ENCODE measurements around the gene SPATA46. TPM values are rescaled to one million over a fixed set of nuclear protein-coding genes. Genes with fewer than 3 reads are reported as not detected.

SPATA46 gene
- total RNA-seq, 1 experiment from 2014 or later = not detected

DNA sequence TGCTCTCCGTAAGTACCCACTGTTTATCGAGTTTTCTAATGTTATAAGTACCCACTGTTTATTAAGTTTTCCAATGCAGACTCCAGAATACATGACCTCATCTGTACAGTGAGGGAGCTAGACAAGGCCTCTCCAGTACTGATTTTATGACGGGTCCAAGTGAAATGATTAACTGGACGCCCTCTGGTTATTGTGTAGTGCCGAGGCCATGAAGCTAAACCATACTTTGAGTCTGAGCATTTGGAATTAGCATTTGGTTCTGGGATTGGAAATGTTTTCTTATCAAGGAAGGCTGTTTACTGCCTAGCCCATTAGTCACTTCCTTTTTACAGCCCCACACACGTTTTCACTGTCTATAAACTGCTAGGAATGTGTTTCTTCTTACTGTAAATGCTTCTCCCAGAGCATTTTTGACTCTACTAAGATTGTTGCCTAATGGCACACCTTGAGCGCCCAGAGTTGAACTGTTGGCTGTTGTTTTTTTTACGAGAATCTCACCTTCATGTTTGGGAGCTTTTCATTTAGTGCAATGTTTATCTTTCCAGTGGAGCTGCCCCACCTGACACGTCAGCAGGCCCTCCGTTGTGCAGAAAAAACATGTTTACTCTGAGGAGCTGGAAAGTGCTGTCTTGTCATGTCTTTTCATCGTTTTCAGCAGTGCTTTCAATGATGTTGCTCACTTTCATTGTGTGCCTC, 26.9 kb downstream of the SPATA46 start:
- CTCF ChIA-PET = interaction anchor here (0.7 to 1.0 kb wide), 2 partner anchors 31 to 294 kb away, joined by 3 read pairs; partner anchors contain the start of gene C1orf226
- H3K4me1 Mint-ChIP-seq (ENCODE audit: low read depth, unreplicated experiment) = peaks cover 51% of the 10 kb centered on the region
- peak; percentile 17 for DNase-seq
- no peaks in the 10 kb centered on the region for H3K9me3 Mint-ChIP-seq (ENCODE audit: low read depth, unreplicated experiment)
- peaks cover 5% of the 10 kb centered on the region for H3K36me3 Mint-ChIP-seq (ENCODE audit: insufficient read depth, unreplicated experiment)
- H3K27ac Mint-ChIP-seq (ENCODE audit: unreplicated experiment) = peak overlapping the region; percentile 45
- H3K27me3 Mint-ChIP-seq (ENCODE audit: unreplicated experiment) = no peaks in the 10 kb centered on the region
- TF ChIP-seq CTCF (IDR thresholded peaks at IDR 0.05; ENCODE audit: unreplicated experiment) = no peak
- H3K4me3 Mint-ChIP-seq (ENCODE audit: low read depth, unreplicated experiment) = peak overlapping the region; percentile 7
- intact Hi-C loops (cut with micrococcal nuclease; ENCODE audit: unreplicated experiment) = loop anchor here (5.0 to 10.0 kb wide), 2 partner anchors 62 to 155 kb away; no protein-coding TSS in a partner anchor
- BruUV-seq (replicated peaks) = no TSS peak

DNA sequence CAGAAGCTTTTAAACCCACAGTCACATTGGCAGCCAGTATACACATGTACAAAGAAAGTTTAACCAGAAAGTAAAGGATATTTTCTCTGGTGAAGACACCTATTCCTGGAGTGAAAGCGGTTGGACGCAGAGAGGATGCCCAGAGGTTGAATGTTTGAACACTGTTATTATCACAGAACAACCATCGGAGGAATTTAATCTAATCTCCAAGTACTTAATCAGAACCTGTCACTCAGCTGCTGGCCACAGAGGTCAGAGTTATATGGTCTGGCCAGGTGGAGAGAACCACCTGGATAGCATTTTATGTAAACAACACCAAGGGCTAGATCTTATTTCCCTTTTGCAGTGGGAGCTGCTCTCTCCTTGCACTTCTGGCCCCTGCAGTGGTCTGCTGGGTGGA, 29.4 kb downstream of the SPATA46 start:
- Mint-ChIP-seq H3K4me1 (ENCODE audit: low read depth, unreplicated experiment) (peaks cover 51% of the 10 kb centered on the region), H3K36me3 (ENCODE audit: insufficient read depth, unreplicated experiment) (no peaks in the 10 kb centered on the region), H3K9me3 (ENCODE audit: low read depth, unreplicated experiment) (no peaks in the 10 kb centered on the region), H3K27ac (ENCODE audit: unreplicated experiment) (no peak overlapping the region), H3K27me3 (ENCODE audit: unreplicated experiment) (no peaks in the 10 kb centered on the region), H3K4me3 (ENCODE audit: low read depth, unreplicated experiment) (no peak overlapping the region)
- CTCF ChIA-PET = interaction anchor here (0.7 to 1.4 kb wide), 3 partner anchors 9 to 43 kb away, joined by 4 read pairs; no protein-coding TSS in a partner anchor
- no peak for TF ChIP-seq CTCF (IDR thresholded peaks at IDR 0.05; ENCODE audit: unreplicated experiment)
- intact Hi-C loops (cut with micrococcal nuclease; ENCODE audit: unreplicated experiment) = loop anchor here (2.0 to 5.0 kb wide), 2 partner anchors 60 to 290 kb away; no protein-coding TSS in a partner anchor
- DNase-seq = peak; percentile 13
- no TSS peak for BruUV-seq (replicated peaks)

DNA sequence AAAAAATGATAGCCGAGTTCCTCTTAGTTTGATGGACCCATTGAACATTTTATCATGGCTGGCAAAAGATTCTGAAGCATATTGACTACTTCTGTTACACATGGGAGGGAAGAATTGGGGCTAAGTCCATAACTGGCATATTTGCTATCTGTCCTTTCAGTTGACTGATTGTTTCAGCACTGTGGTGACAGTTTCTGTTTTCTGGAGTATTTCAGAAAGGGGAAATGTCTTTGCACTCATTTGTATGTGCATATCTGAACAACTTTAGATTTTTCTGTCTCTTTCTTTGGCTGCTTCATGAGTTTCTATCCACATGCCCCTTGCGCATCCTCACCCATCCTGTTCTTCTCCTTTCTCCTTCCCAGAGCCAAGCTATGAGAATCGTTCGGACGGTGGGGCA, 33.2 kb downstream of the SPATA46 start:
- Mint-ChIP-seq H3K27me3 (ENCODE audit: unreplicated experiment) (no peaks in the 10 kb centered on the region), H3K4me1 (ENCODE audit: low read depth, unreplicated experiment) (peaks cover 18% of the 10 kb centered on the region), H3K4me3 (ENCODE audit: low read depth, unreplicated experiment) (no peak overlapping the region), H3K9me3 (ENCODE audit: low read depth, unreplicated experiment) (no peaks in the 10 kb centered on the region), H3K36me3 (ENCODE audit: insufficient read depth, unreplicated experiment) (no peaks in the 10 kb centered on the region), H3K27ac (ENCODE audit: unreplicated experiment) (no peak overlapping the region)
- no peak for TF ChIP-seq CTCF (IDR thresholded peaks at IDR 0.05; ENCODE audit: unreplicated experiment)
- BruUV-seq (replicated peaks) = no TSS peak
- DNase-seq = no peak
- intact Hi-C loops (cut with micrococcal nuclease; ENCODE audit: unreplicated experiment) = no loop called here
- CTCF ChIA-PET = no interaction called here

- no peak overlapping the region for H3K27ac Mint-ChIP-seq (ENCODE audit: unreplicated experiment)
- no peaks in the 10 kb centered on the region for H3K27me3 Mint-ChIP-seq (ENCODE audit: unreplicated experiment)
- H3K9me3 Mint-ChIP-seq (ENCODE audit: low read depth, unreplicated experiment) = no peaks in the 10 kb centered on the region
- H3K4me1 Mint-ChIP-seq (ENCODE audit: low read depth, unreplicated experiment) = peaks cover 9% of the 10 kb centered on the region
- H3K36me3 Mint-ChIP-seq (ENCODE audit: insufficient read depth, unreplicated experiment) = no peaks in the 10 kb centered on the region
- H3K4me3 Mint-ChIP-seq (ENCODE audit: low read depth, unreplicated experiment) = no peak overlapping the region
- no peak for DNase-seq
- BruUV-seq (replicated peaks) = no TSS peak
- TF ChIP-seq CTCF (IDR thresholded peaks at IDR 0.05; ENCODE audit: unreplicated experiment) = no peak
- CTCF ChIA-PET = no interaction called here
- intact Hi-C loops (cut with micrococcal nuclease; ENCODE audit: unreplicated experiment) = no loop called here
Observed at GRCh38 chr1:162342452-162342983, 34.1 kb downstream of the SPATA46 start.
